ENCODE measurements around the gene OSBPL8. TPM values are rescaled to one million over a fixed set of nuclear protein-coding genes. Genes with fewer than 3 reads are reported as not detected.

OSBPL8 gene
- total and polyA plus RNA-seq, 12 donors: 3.7 to 154 (median 45.1) TPM

GRCh38 chr12:76549131-76549530, 10.4 kb downstream of the OSBPL8 start:
- intact Hi-C loops (cut with DNase I): no loop called here
- no peaks in the 10 kb centered on the region for H3K27me3 ChIP-seq
- H3K4me3 ChIP-seq: no peak overlapping the region
- no peaks in the 10 kb centered on the region for H3K9me3 ChIP-seq (replicated peaks in 1 of 3)
- 63 to 72% (median 66%) methylated on average over 4 of the region's 4 CpGs for WGBS, 4 donors
- peaks cover 18 to 44% of the 10 kb centered on the region in 2 donors for H3K4me1 ChIP-seq (replicated peaks in 1 of 2)
- TF ChIP-seq CTCF (IDR thresholded peaks at IDR 0.05) (no peak), POLR2A (IDR thresholded peaks at IDR 0.05) (no peak)
- H3K36me3 ChIP-seq (replicated peaks in 1 of 2): no peaks in the 10 kb centered on the region
- DNase-seq: no peak
- no peak overlapping the region for H3K27ac ChIP-seq

GRCh38 chr12:76548222-76548837, 11.2 kb downstream of the OSBPL8 start:
- intact Hi-C loops (cut with DNase I): no loop called here
- Histone ChIP-seq H3K27ac (no peak overlapping the region), H3K4me3 (no peak overlapping the region), H3K9me3 (replicated peaks in 1 of 3) (no peaks in the 10 kb centered on the region), H3K27me3 (no peaks in the 10 kb centered on the region), H3K36me3 (replicated peaks in 1 of 2) (no peaks in the 10 kb centered on the region), H3K4me1 (replicated peaks in 1 of 2) (peaks cover 18 to 38% of the 10 kb centered on the region in 2 donors)
- WGBS, 4 donors: 88 to 94% (median 91%) methylated on average over 3 of the region's 3 CpGs
- TF ChIP-seq CTCF (IDR thresholded peaks at IDR 0.05): no peak
- no peak for TF ChIP-seq POLR2A (IDR thresholded peaks at IDR 0.05)
- DNase-seq: no peak

GRCh38 chr12:76547526-76547925, 12.0 kb downstream of the OSBPL8 start:
- Histone ChIP-seq H3K9me3 (replicated peaks in 1 of 3) (no peaks in the 10 kb centered on the region), H3K36me3 (replicated peaks in 1 of 2) (no peaks in the 10 kb centered on the region), H3K4me1 (replicated peaks in 1 of 2) (peaks cover 18 to 38% of the 10 kb centered on the region in 2 donors), H3K4me3 (no peak overlapping the region), H3K27me3 (no peaks in the 10 kb centered on the region), H3K27ac (no peak overlapping the region)
- intact Hi-C loops (cut with DNase I): no loop called here
- 74 to 89% (median 84%) methylated on average over 1 of the region's 1 CpG for WGBS, 4 donors
- no peak for DNase-seq
- no peak for TF ChIP-seq CTCF (IDR thresholded peaks at IDR 0.05)
- no peak for TF ChIP-seq POLR2A (IDR thresholded peaks at IDR 0.05)

- DNase-seq: no peak
- H3K27ac ChIP-seq: no peak overlapping the region
- peaks cover 18 to 38% of the 10 kb centered on the region in 2 donors for H3K4me1 ChIP-seq (replicated peaks in 1 of 2)
- TF ChIP-seq POLR2A (IDR thresholded peaks at IDR 0.05) (no peak), CTCF (IDR thresholded peaks at IDR 0.05) (no peak)
- no peaks in the 10 kb centered on the region for H3K27me3 ChIP-seq
- 82 to 86% (median 84%) methylated on average over 3 of the region's 3 CpGs for WGBS, 4 donors
- intact Hi-C loops (cut with DNase I): no loop called here
- H3K9me3 ChIP-seq (replicated peaks in 1 of 3): no peaks in the 10 kb centered on the region
- H3K4me3 ChIP-seq: no peak overlapping the region
- H3K36me3 ChIP-seq (replicated peaks in 1 of 2): no peaks in the 10 kb centered on the region
These were observed 12.7 kb downstream of the OSBPL8 start for GRCh38 chr12:76546889-76547288.

Measured in adrenal gland (tissue), 12 donors.